Lower leg skin (tissue), 3 donors: Measurements from ENCODE around the gene CNTNAP5.

Experiments used
- CTCF ChIP-seq, 3 donors: fragments of 450-650 bp; IDR thresholded peaks; one replicate each; pipeline ENCODE4 v1.5.1; 2016; ENCODE audit warnings: antibody characterized with exemption in 3 of 3, mild to moderate bottlenecking in 3 of 3, moderate library complexity in 2 of 3
- POLR2A ChIP-seq, 2 donors: fragments of 450-650 bp; IDR thresholded peaks; one replicate each; pipeline ENCODE4 v1.6.1; 2016 to 2017; ENCODE audit warnings: antibody characterized with exemption in 2 of 2, mild to moderate bottlenecking in 1 of 2, moderate library complexity in 1 of 2

GRCh38 chr2:124145982-124146381 is 120.9 kb downstream of the CNTNAP5 start:
- TF ChIP-seq CTCF (IDR thresholded peaks at IDR 0.05) (no peak), POLR2A (IDR thresholded peaks at IDR 0.05) (no peak)
